T-helper 1 cell treated with Interleukin-12 subunit alpha and Interleukin-12 subunit beta and Interleukin-4 antibody, amounts not matched to agents 30 μg/mL and 1 μg/mL, for 36 hours (primary cell): ENCODE data around the gene MYO9A.

Experiments used
- H3K27ac Mint-ChIP-seq: one replicate; pipeline ENCODE4 v1.8.0; 2021; ENCODE audit warnings: mild to moderate bottlenecking, mixed read lengths
- H3K27me3 Mint-ChIP-seq: one replicate; pipeline ENCODE4 v1.8.0; 2021; ENCODE audit warnings: low read depth, mixed read lengths
- H3K36me3 Mint-ChIP-seq: one replicate; pipeline ENCODE4 v1.8.0; 2021; ENCODE audit warnings: low read depth, mixed read lengths
- H3K4me1 Mint-ChIP-seq: one replicate; pipeline ENCODE4 v1.8.0; 2021; ENCODE audit warnings: low read depth, mixed read lengths
- H3K4me3 Mint-ChIP-seq: one replicate; pipeline ENCODE4 v1.8.0; 2021; ENCODE audit warnings: mild to moderate bottlenecking, moderate library complexity, mixed read lengths
- H3K9me3 Mint-ChIP-seq: one replicate; pipeline ENCODE4 v1.8.0; 2021; ENCODE audit warnings: mixed read lengths

Gene MYO9A

GRCh38 chr15:71773206-71773859 is 344.6 kb downstream of the MYO9A start:
- Mint-ChIP-seq H3K27ac (no peak overlapping the region), H3K27me3 (peaks cover 7% of the 10 kb centered on the region), H3K9me3 (no peaks in the 10 kb centered on the region), H3K36me3 (no peaks in the 10 kb centered on the region), H3K4me3 (no peak overlapping the region), H3K4me1 (no peaks in the 10 kb centered on the region)
